Ovary (tissue), 9 donors: ENCODE data around the gene USH2A. TPM values are rescaled to one million over a fixed set of nuclear protein-coding genes. Genes with fewer than 3 reads are reported as not detected.

Source experiments
- DNase-seq, 5 donors: peaks; one replicate each; pipeline ENCODE4 v3.0.0-alpha.2; 2019 to 2020
- H3K27ac ChIP-seq, 2 donors: fragments of 200-600 bp; one replicate each; pipeline versions ENCODE4 v1.5.1 to v1.8.0; 2019 to 2022
- H3K27me3 ChIP-seq: fragments of 200-600 bp; one replicate; pipeline ENCODE4 v1.8.0; 2022
- H3K36me3 ChIP-seq: fragments of 200-600 bp; sonication (generic); one replicate; pipeline ENCODE4 v1.5.1; 2019
- H3K4me1 ChIP-seq: one replicate; pipeline ENCODE4 v1.8.1; 2013; ENCODE audit warnings: mild to moderate bottlenecking, moderate library complexity; ENCODE audit not compliant: insufficient read depth
- H3K4me3 ChIP-seq: fragments of 200-600 bp; sonication (generic); one replicate; pipeline ENCODE4 v1.5.1; 2017
- H3K9me3 ChIP-seq, 2 donors: fragments of 200-600 bp in 1 of 2; sonication (generic) in 1 of 2; one replicate each; pipeline versions ENCODE4 v1.5.1 to v1.8.1; 2013 to 2019; ENCODE audit warnings: mild to moderate bottlenecking in 1 of 2, moderate library complexity in 1 of 2
- CTCF ChIP-seq, 3 donors: fragments of 450-650 bp in 2 of 3; fragments of 200-600 bp in 1 of 3; IDR thresholded peaks; one replicate each; pipeline versions ENCODE4 v1.5.1 to v1.8.0; 2016 to 2022; ENCODE audit warnings: antibody characterized with exemption in 3 of 3, mild to moderate bottlenecking in 1 of 3
- EP300 ChIP-seq: sonication (generic); formaldehyde crosslinking; IDR thresholded peaks from one replicate; pipeline ENCODE4 v1.6.1; 2017; ENCODE audit warnings: antibody characterized with exemption
- POLR2A ChIP-seq: fragments of 450-650 bp; IDR thresholded peaks from one replicate; pipeline ENCODE4 v1.6.1; 2017; ENCODE audit warnings: antibody characterized with exemption, mild to moderate bottlenecking, moderate library complexity
- WGBS, 3 donors: extraction: QIAGEN DNeasy Blood & Tissue Kit in 1 of 3; methylation state at CpG; one replicate each; pipeline versions ENCODE4 v1.1.5 to v1.1.7; 2013 to 2017; 5-methylcytosine and 5-hydroxymethylcytosine counted together
- intact Hi-C, 4 donors: fragments of 100-400 bp; cut with DNase I; formaldehyde crosslinking; loops; one replicate each; pipeline versions ENCODE4 v1.11.0 to v1.15.1; 2022 to 2023
- polyA plus RNA-seq, 2 donors: library from polyadenylated mRNA; stranded (reverse); fragments of 200-250 nt in 1 of 2; fragments of 350-450 nt in 1 of 2; fragmentation: Illumina TruSeq in 1 of 2; extraction: RNeasy Lipid Tissue Mini Kit (QIAGEN cat#74804) in 1 of 2; gene quantifications; one replicate each; pipeline ENCODE4 v1.2.3, GENCODE V29; 2013 to 2014
- total RNA-seq, 7 donors: library from RNA; depleted of rRNA in 2 of 7; stranded (reverse); fragments of >200 nt in 2 of 7; fragmentation: NEBNext Ultra II Directional in 3 of 7; extraction: Animal tissue kit (Norgen Biotek cat#: 25700) in 3 of 7; gene quantifications; one replicate each; pipeline versions ENCODE4 v1.1.0 to v1.2.4, GENCODE V29; 2016 to 2023
- donor health status: DM: no; HTN: no; CAD: no; lungs with moderate emphysema.
- donor health status: DM: no; HTN: no; CAD: no.
- donor health status: Bipolar disorder and iron deficiency.
- donor health status: DM: yes; HTN: yes; CAD: no.
- donor health status: DM: no; HTN: no; CAD: no.
- donor health status: DM: yes; HTN: yes; CAD: no.

The USH2A gene
- total and polyA plus RNA-seq, 9 donors = 0.01 to 0.11 TPM; not detected in 7

- intact Hi-C loops = no loop called here
- DNase-seq = no peak
- TF ChIP-seq EP300 = no peak
Observed at GRCh38 chr1:216457356-216457755, 34.1 kb upstream of the USH2A start.

GRCh38 chr1:216456682-216457081 lies 33.4 kb upstream of the USH2A start:
- 60 to 69% (median 67%) methylated on average over 3 of the region's 3 CpGs for WGBS, 3 donors
- no peaks in the 10 kb centered on the region for H3K27me3 ChIP-seq
- no peak for DNase-seq
- no peak overlapping the region for H3K4me3 ChIP-seq
- H3K9me3 ChIP-seq = no peaks in the 10 kb centered on the region
- intact Hi-C loops = no loop called here
- TF ChIP-seq EP300 (no peak), POLR2A (no peak), CTCF (IDR thresholded peaks at IDR 0.05) (no peak)
- H3K27ac ChIP-seq = no peak overlapping the region
- no peaks in the 10 kb centered on the region for H3K36me3 ChIP-seq
- H3K4me1 ChIP-seq = no peaks in the 10 kb centered on the region

More at GRCh38 chr1:216457356-216457755, 34.1 kb upstream of the USH2A start:
- Histone ChIP-seq H3K4me3 (no peak overlapping the region), H3K4me1 (no peaks in the 10 kb centered on the region), H3K9me3 (no peaks in the 10 kb centered on the region), H3K27me3 (no peaks in the 10 kb centered on the region), H3K27ac (no peak overlapping the region), H3K36me3 (no peaks in the 10 kb centered on the region)

- no peaks in the 10 kb centered on the region for H3K27me3 ChIP-seq
- H3K27ac ChIP-seq = no peak overlapping the region
- H3K4me3 ChIP-seq = no peak overlapping the region
- intact Hi-C loops = no loop called here
- TF ChIP-seq CTCF (IDR thresholded peaks at IDR 0.05) = no peak
- TF ChIP-seq POLR2A = no peak
- TF ChIP-seq EP300 = no peak
- H3K4me1 ChIP-seq = no peaks in the 10 kb centered on the region
- no peaks in the 10 kb centered on the region for H3K36me3 ChIP-seq
- 23 to 49% (median 32%) methylated on average over 2 of the region's 2 CpGs for WGBS, 3 donors
- H3K9me3 ChIP-seq = no peaks in the 10 kb centered on the region
- DNase-seq = no peak
Observed at GRCh38 chr1:216453777-216454176, 30.5 kb upstream of the USH2A start.

GRCh38 chr1:216450227-216450626 lies 27.0 kb upstream of the USH2A start:
- Histone ChIP-seq H3K36me3 (no peaks in the 10 kb centered on the region), H3K9me3 (no peaks in the 10 kb centered on the region), H3K4me1 (no peaks in the 10 kb centered on the region), H3K4me3 (no peak overlapping the region), H3K27me3 (no peaks in the 10 kb centered on the region), H3K27ac (no peak overlapping the region)
- TF ChIP-seq CTCF (IDR thresholded peaks at IDR 0.05) (no peak), POLR2A (no peak), EP300 (no peak)
- intact Hi-C loops = no loop called here
- 41 to 51% (median 42%) methylated on average over 3 of the region's 3 CpGs for WGBS, 3 donors
- no peak for DNase-seq

- H3K27ac ChIP-seq = no peak overlapping the region
- DNase-seq = no peak
- no peaks in the 10 kb centered on the region for H3K27me3 ChIP-seq
- intact Hi-C loops = no loop called here
- TF ChIP-seq EP300 (no peak), POLR2A (no peak), CTCF (IDR thresholded peaks at IDR 0.05) (no peak)
- no peak overlapping the region for H3K4me3 ChIP-seq
- no peaks in the 10 kb centered on the region for H3K4me1 ChIP-seq
- H3K9me3 ChIP-seq = no peaks in the 10 kb centered on the region
- H3K36me3 ChIP-seq = no peaks in the 10 kb centered on the region
Observed at GRCh38 chr1:216448011-216448510, 24.8 kb upstream of the USH2A start.
